CD14-positive monocyte (primary cell): ENCODE measurements around the gene WFDC11. TPM values are rescaled to one million over a fixed set of nuclear protein-coding genes. Genes with fewer than 3 reads are reported as not detected.

Experiments
- DNase-seq, 3 donors: peaks; one replicate each; pipeline ENCODE4 v3.0.0-alpha.2; 2011 to 2022
- H2AFZ ChIP-seq: 2 replicates; pipeline ENCODE4 v1.6.0; 2012; ENCODE audit warnings: mild to moderate bottlenecking, low read depth, low read length, inconsistent platforms; ENCODE audit not compliant: insufficient read depth, poor library complexity, severe bottlenecking
- H3K27ac ChIP-seq, 2 donors: 1 replicate in 1 of 2; 2 replicates in 1 of 2; pipeline ENCODE4 v1.5.1; 2012 to 2013; ENCODE audit warnings: low read length in 2 of 2, control low read depth in 1 of 2, inconsistent platforms in 1 of 2, low read depth in 1 of 2, mild to moderate bottlenecking in 1 of 2
- H3K27me3 ChIP-seq, 2 donors: one replicate each; pipeline versions ENCODE4 v1.6.0 to v1.6.1; 2011 to 2013; ENCODE audit warnings: low read length in 2 of 2; ENCODE audit not compliant: control insufficient read depth in 2 of 2, insufficient read depth in 2 of 2
- H3K36me3 ChIP-seq, 2 donors: replicated peaks in 1 of 2; 1 replicate in 1 of 2; 2 replicates in 1 of 2; pipeline versions ENCODE4 v1.5.1 to v1.6.1; 2012 to 2013; ENCODE audit warnings: low read length in 2 of 2, control low read depth in 1 of 2, inconsistent platforms in 1 of 2, mild to moderate bottlenecking in 1 of 2; ENCODE audit not compliant: insufficient read depth in 2 of 2, control insufficient read depth in 1 of 2
- H3K4me1 ChIP-seq, 2 donors: 1 replicate in 1 of 2; 2 replicates in 1 of 2; pipeline versions ENCODE4 v1.5.1 to v1.6.1; 2012 to 2013; ENCODE audit warnings: low read length in 2 of 2, control low read depth in 1 of 2, inconsistent platforms in 1 of 2, mild to moderate bottlenecking in 1 of 2, moderate library complexity in 1 of 2; ENCODE audit not compliant: insufficient read depth in 2 of 2, control insufficient read depth in 1 of 2
- H3K4me2 ChIP-seq: replicated peaks from 2 replicates; pipeline ENCODE3; 2012; ENCODE audit warnings: low read length, moderate library complexity, mild to moderate bottlenecking; ENCODE audit not compliant: poor library complexity, severe bottlenecking; ENCODE audit errors: extremely low read depth
- H3K4me3 ChIP-seq, 3 experiments: fragments of 200-600 bp in 1 of 3; sonication (generic) in 1 of 3; replicated peaks in 1 of 3; 1 replicate in 2 of 3; 2 replicates in 1 of 3; pipeline ENCODE4 v1.5.1; 2011 to 2013; ENCODE audit warnings: low read length in 3 of 3, mild to moderate bottlenecking in 3 of 3, control low read depth in 2 of 3, low read depth in 2 of 3, inconsistent platforms in 1 of 3, moderate library complexity in 1 of 3
- H3K79me2 ChIP-seq: 2 replicates; pipeline ENCODE4 v1.6.0; 2012; ENCODE audit warnings: mild to moderate bottlenecking, control low read depth, inconsistent platforms, low read length, moderate library complexity; ENCODE audit not compliant: insufficient read depth
- H3K9ac ChIP-seq: 2 replicates; pipeline ENCODE4 v1.6.0; 2017; ENCODE audit warnings: low read length, mild to moderate bottlenecking; ENCODE audit not compliant: insufficient read depth, poor library complexity, severe bottlenecking
- H3K9me3 ChIP-seq, 2 donors: replicated peaks in 1 of 2; 1 replicate in 1 of 2; 2 replicates in 1 of 2; pipeline versions ENCODE4 v1.5.1 to v1.6.1; 2012 to 2013; ENCODE audit warnings: low read length in 2 of 2, control low read depth in 1 of 2; ENCODE audit not compliant: control insufficient read depth in 1 of 2, insufficient read depth in 1 of 2
- H4K20me1 ChIP-seq: 2 replicates; pipeline ENCODE4 v1.6.0; 2012; ENCODE audit warnings: mild to moderate bottlenecking, low read length, control low read depth, moderate library complexity; ENCODE audit not compliant: insufficient read depth
- H3K27ac Mint-ChIP-seq, 7 donors: one replicate each; pipeline ENCODE4 v1.8.0; 2020; ENCODE audit warnings: mild to moderate bottlenecking in 7 of 7, mixed read lengths in 7 of 7, moderate library complexity in 6 of 7, inconsistent platforms in 2 of 7
- H3K27me3 Mint-ChIP-seq, 3 donors: one replicate each; pipeline ENCODE4 v1.8.0; 2021 to 2022; ENCODE audit warnings: low read depth in 3 of 3, mild to moderate bottlenecking in 3 of 3, mixed read lengths in 3 of 3, moderate library complexity in 3 of 3, inconsistent platforms in 1 of 3
- H3K36me3 Mint-ChIP-seq, 2 donors: one replicate each; pipeline ENCODE4 v1.8.0; 2020; ENCODE audit warnings: mixed read lengths in 2 of 2, inconsistent platforms in 1 of 2, mild to moderate bottlenecking in 1 of 2
- H3K4me1 Mint-ChIP-seq: one replicate; pipeline ENCODE4 v1.8.0; 2020; ENCODE audit warnings: mild to moderate bottlenecking, mixed read lengths
- H3K4me3 Mint-ChIP-seq, 2 donors: one replicate each; pipeline ENCODE4 v1.8.0; 2020; ENCODE audit warnings: mild to moderate bottlenecking in 2 of 2, mixed read lengths in 2 of 2, moderate library complexity in 1 of 2
- H3K9me3 Mint-ChIP-seq, 7 donors: one replicate each; pipeline ENCODE4 v1.8.0; 2020 to 2022; ENCODE audit warnings: mixed read lengths in 7 of 7, mild to moderate bottlenecking in 6 of 7, moderate library complexity in 6 of 7, inconsistent platforms in 2 of 7
- WGBS: methylation state at CpG from one replicate; pipeline ENCODE4 v1.1.5; 2013; ENCODE audit warnings: missing lambda C conversion rate; ENCODE audit not compliant: insufficient coverage; 5-methylcytosine and 5-hydroxymethylcytosine counted together
- intact Hi-C, 2 donors: fragments of 100-400 bp; cut with micrococcal nuclease; formaldehyde crosslinking; loops; one replicate each; pipeline versions ENCODE4 v1.15.0 to v1.15.1; 2023
- polyA plus RNA-seq, 3 donors: library from polyadenylated mRNA; depleted of rRNA in 1 of 3; unstranded in 2 of 3; stranded (reverse) in 1 of 3; fragments of 300-500 nt in 2 of 3; fragments of >200 nt in 1 of 3; fragmentation: Illumina TruSeq in 2 of 3; gene quantifications; 1 replicate in 2 of 3; 2 replicates in 1 of 3; pipeline ENCODE4 v1.2.3, GENCODE V29; 2012 to 2021
- TF ChIP-seq, protein P1 (sequence below): fragments of 200-600 bp; IDR thresholded peaks from one replicate; pipeline ENCODE4 v1.8.0; 2022; ENCODE audit warnings: antibody characterized with exemption, mild to moderate bottlenecking

The WFDC11 gene
- polyA plus RNA-seq, 3 donors, result not detected

DNA sequence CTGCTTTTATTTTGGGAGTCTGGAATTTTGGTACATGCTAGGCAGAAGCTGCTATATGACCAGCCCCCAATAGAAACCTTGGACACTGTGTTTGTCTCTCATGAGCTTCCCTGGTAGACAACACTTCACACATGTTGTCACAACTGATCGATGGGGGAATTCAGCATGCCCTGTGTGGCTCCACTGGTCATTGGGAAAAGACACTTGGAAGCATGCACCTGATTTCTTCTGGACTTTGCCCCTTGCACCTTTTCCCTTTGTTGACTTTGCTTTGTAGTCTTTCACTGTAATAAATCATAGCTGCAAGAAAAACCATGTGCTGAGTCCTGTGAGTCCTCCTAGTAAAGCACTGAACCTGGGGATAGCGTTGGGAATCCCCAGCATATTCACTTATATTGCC is 48.4 kb downstream of the WFDC11 start:
- no peak overlapping the region for H3K27ac ChIP-seq
- peaks cover 5 to 6% of the 10 kb centered on the region in 2 donors for H3K27me3 ChIP-seq
- no peaks in the 10 kb centered on the region for H3K36me3 ChIP-seq
- Mint-ChIP-seq H3K4me3 (no peak overlapping the region), H3K36me3 (no peaks in the 10 kb centered on the region), H3K27ac (no peak overlapping the region), H3K27me3 (peaks cover 3 to 17% (median 6%) of the 10 kb centered on the region in 3 donors), H3K9me3 (peaks cover 0 to 12% (median 2%) of the 10 kb centered on the region in 7 donors), H3K4me1 (no peaks in the 10 kb centered on the region)
- H3K4me3 ChIP-seq, result no peak overlapping the region
- intact Hi-C loops, result no loop called here
- H3K4me1 ChIP-seq, result no peaks in the 10 kb centered on the region
- H4K20me1 ChIP-seq, result no peaks in the 10 kb centered on the region
- TF ChIP-seq, protein P1, sequence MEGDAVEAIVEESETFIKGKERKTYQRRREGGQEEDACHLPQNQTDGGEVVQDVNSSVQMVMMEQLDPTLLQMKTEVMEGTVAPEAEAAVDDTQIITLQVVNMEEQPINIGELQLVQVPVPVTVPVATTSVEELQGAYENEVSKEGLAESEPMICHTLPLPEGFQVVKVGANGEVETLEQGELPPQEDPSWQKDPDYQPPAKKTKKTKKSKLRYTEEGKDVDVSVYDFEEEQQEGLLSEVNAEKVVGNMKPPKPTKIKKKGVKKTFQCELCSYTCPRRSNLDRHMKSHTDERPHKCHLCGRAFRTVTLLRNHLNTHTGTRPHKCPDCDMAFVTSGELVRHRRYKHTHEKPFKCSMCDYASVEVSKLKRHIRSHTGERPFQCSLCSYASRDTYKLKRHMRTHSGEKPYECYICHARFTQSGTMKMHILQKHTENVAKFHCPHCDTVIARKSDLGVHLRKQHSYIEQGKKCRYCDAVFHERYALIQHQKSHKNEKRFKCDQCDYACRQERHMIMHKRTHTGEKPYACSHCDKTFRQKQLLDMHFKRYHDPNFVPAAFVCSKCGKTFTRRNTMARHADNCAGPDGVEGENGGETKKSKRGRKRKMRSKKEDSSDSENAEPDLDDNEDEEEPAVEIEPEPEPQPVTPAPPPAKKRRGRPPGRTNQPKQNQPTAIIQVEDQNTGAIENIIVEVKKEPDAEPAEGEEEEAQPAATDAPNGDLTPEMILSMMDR, result no peak
- 100% methylated on average over 1 of the region's 2 CpGs for WGBS
- no peak overlapping the region for H3K9ac ChIP-seq
- H3K9me3 ChIP-seq, result no peaks in the 10 kb centered on the region
- no peak overlapping the region for H3K4me2 ChIP-seq
- no peak for DNase-seq
- no peaks in the 10 kb centered on the region for H3K79me2 ChIP-seq
- no peak overlapping the region for H2AFZ ChIP-seq

DNA sequence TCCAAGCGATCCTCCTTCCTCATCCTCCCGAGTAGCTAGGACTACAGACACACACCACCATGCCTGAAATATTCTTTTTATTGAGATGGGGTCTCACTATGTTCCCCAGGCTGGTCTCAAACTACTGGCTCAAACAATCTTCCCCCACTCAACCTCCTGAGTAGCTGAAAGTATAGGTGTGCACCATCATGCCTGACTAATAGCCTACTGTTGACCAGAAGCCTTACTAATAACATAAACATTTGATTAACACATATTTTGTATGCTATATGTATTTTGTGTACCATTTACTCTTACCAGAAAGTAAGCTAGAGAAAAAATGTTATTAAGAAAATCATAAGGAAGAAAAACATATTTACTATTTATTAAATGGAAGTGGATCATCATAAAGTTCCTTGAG is 52.4 kb downstream of the WFDC11 start:
- TF ChIP-seq, protein P1, result no peak
- no peaks in the 10 kb centered on the region for H4K20me1 ChIP-seq
- H3K36me3 Mint-ChIP-seq, result no peaks in the 10 kb centered on the region
- H3K9ac ChIP-seq, result no peak overlapping the region
- no peak for DNase-seq
- whole genome bisulfite sequencing, result no CpG with 5 or more reads among the region's 2 CpGs
- no peaks in the 10 kb centered on the region for H3K79me2 ChIP-seq
- no peaks in the 10 kb centered on the region for H3K4me1 Mint-ChIP-seq
- H3K9me3 Mint-ChIP-seq, result peaks cover 0 to 8% (median 0%) of the 10 kb centered on the region in 7 donors
- H3K9me3 ChIP-seq, result no peaks in the 10 kb centered on the region
- no peak overlapping the region for H3K4me2 ChIP-seq
- H3K36me3 ChIP-seq, result no peaks in the 10 kb centered on the region
- no peaks in the 10 kb centered on the region for H3K4me1 ChIP-seq
- H3K27me3 Mint-ChIP-seq, result peaks cover 2 to 12% (median 3%) of the 10 kb centered on the region in 3 donors
- peaks cover 3% of the 10 kb centered on the region in 2 donors for H3K27me3 ChIP-seq
- intact Hi-C loops, result no loop called here
- no peak overlapping the region for H2AFZ ChIP-seq
- no peak overlapping the region for H3K4me3 Mint-ChIP-seq
- H3K27ac ChIP-seq, result no peak overlapping the region
- no peak overlapping the region for H3K4me3 ChIP-seq
- H3K27ac Mint-ChIP-seq, result no peak overlapping the region
